HG03064 (cell line): ENCODE measurements around the gene SFSWAP.
"Not testable (repeated sequence)": the region's sequence is repeated elsewhere in the genome, so short reads cannot be mapped to it uniquely, and the experiment has no call there.

Experiments used
- ATAC-seq: cut with Tn5 transposase; IDR thresholded peaks from one replicate; pipeline ENCODE4 v1.9.1; 2021; ENCODE audit warnings: low read depth; ENCODE audit not compliant: unreplicated experiment

Gene SFSWAP

GRCh38 chr12:131801254-131801866 is 90.5 kb downstream of the SFSWAP start:
- ATAC-seq = no peak

GRCh38 chr12:131803961-131804521 is 93.2 kb downstream of the SFSWAP start:
- ATAC-seq = no peak

- no peak for ATAC-seq
Measured at GRCh38 chr12:131805421-131805820, 94.5 kb downstream of the SFSWAP start.

GRCh38 chr12:131806674-131807073 is 95.8 kb downstream of the SFSWAP start:
- no peak for ATAC-seq

GRCh38 chr12:131808744-131809371 is 98.0 kb downstream of the SFSWAP start:
- no peak for ATAC-seq

- not testable (repeated sequence) for ATAC-seq
Measured at GRCh38 chr12:131809476-131810254, 98.8 kb downstream of the SFSWAP start.

- ATAC-seq = no peak
Measured at GRCh38 chr12:131810726-131811125, 99.8 kb downstream of the SFSWAP start.

- ATAC-seq = no peak
Measured at GRCh38 chr12:131815131-131815530, 104.2 kb downstream of the SFSWAP start.

- ATAC-seq = no peak
Measured at GRCh38 chr12:131816495-131816894, 105.6 kb downstream of the SFSWAP start.

GRCh38 chr12:131817241-131817640 is 106.4 kb downstream of the SFSWAP start:
- no peak for ATAC-seq

- no peak for ATAC-seq
Measured at GRCh38 chr12:131818821-131819585, 108.1 kb downstream of the SFSWAP start.

GRCh38 chr12:131824450-131824849 is 113.6 kb downstream of the SFSWAP start:
- ATAC-seq = no peak

GRCh38 chr12:131825146-131825892 is 114.4 kb downstream of the SFSWAP start:
- ATAC-seq = no peak

- no peak for ATAC-seq
Measured at GRCh38 chr12:131826097-131826928, 115.4 kb downstream of the SFSWAP start.

- ATAC-seq = peak; percentile 51
Measured at GRCh38 chr12:131827961-131828534, 117.2 kb downstream of the SFSWAP start, which contains the start of gene MMP17. Gene MMP17 (plus strand): TSS chr12:131828393. CDS start chr12:131828495, 102 bp downstream.

- no peak for ATAC-seq
Measured at GRCh38 chr12:131828671-131829355, 117.9 kb downstream of the SFSWAP start.

- ATAC-seq = no peak
Measured at GRCh38 chr12:131829356-131829747, 118.5 kb downstream of the SFSWAP start.

- no peak for ATAC-seq
Measured at GRCh38 chr12:131829791-131830334, 119.0 kb downstream of the SFSWAP start.
